Fibroblast of mammary gland (primary cell): ENCODE measurements around the gene BCAS3.

Source experiments
- DNase-seq: peaks from one replicate; pipeline ENCODE4 v3.0.0-alpha.2; 2010; ENCODE audit warnings: low read depth
- H3K4me3 ChIP-seq: 2 replicates; pipeline ENCODE4 v1.5.1; 2011; ENCODE audit warnings: low read depth, mild to moderate bottlenecking, low read length, moderate library complexity; ENCODE audit not compliant: control insufficient read depth
- CTCF ChIP-seq: conservative IDR thresholded peaks from 2 replicates; pipeline ENCODE4 v1.5.1; 2011; ENCODE audit warnings: low read depth, low read length, inconsistent platforms; ENCODE audit not compliant: control insufficient read depth, insufficient read depth

BCAS3 gene

GRCh38 chr17:61073131-61073530, 395.5 kb downstream of the BCAS3 start:
- DNase-seq: no peak
- TF ChIP-seq CTCF: no peak
- H3K4me3 ChIP-seq: no peak overlapping the region

- no peak for TF ChIP-seq CTCF
- DNase-seq: no peak
- no peak overlapping the region for H3K4me3 ChIP-seq
Measured at GRCh38 chr17:61073799-61074513, 396.3 kb downstream of the BCAS3 start.

GRCh38 chr17:61075988-61076387, 398.3 kb downstream of the BCAS3 start:
- no peak overlapping the region for H3K4me3 ChIP-seq
- DNase-seq: no peak
- TF ChIP-seq CTCF: no peak

- no peak for TF ChIP-seq CTCF
- DNase-seq: peak; percentile 35
- H3K4me3 ChIP-seq: no peak overlapping the region
Measured at GRCh38 chr17:61076621-61077031, 399.0 kb downstream of the BCAS3 start.

- no peak for TF ChIP-seq CTCF
- DNase-seq: no peak
- no peak overlapping the region for H3K4me3 ChIP-seq
Measured at GRCh38 chr17:61081959-61082358, 404.3 kb downstream of the BCAS3 start.

- no peak for DNase-seq
- TF ChIP-seq CTCF: no peak
- H3K4me3 ChIP-seq: no peak overlapping the region
Measured at GRCh38 chr17:61084260-61084659, 406.6 kb downstream of the BCAS3 start.
